Measurements from ENCODE around the gene GRIA1. TPM values are rescaled to one million over a fixed set of nuclear protein-coding genes. Genes with fewer than 3 reads are reported as not detected.

GRIA1 gene
- total and polyA plus RNA-seq, 5 donors from 2014 or later: not detected

DNA sequence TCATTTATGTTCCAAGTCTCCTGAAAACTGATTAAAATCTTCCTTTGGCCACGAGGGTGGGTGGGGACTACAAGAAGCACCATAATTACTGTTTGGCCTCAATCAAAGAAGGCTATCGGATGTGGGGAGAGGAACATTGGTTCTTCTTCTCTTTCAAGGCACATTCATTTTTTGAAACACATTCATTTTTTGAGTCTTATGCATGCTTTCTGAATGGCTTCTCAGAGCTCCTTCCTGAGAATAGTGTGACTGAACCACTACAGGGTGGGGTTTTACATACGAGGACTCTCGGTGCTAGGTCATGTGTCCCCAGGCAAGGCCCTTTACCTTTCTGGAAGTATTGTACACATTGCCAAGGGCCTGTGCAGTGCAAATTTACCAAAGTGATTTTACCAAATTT, 7.0 kb upstream of the GRIA1 start:
- no peaks in the 10 kb centered on the region for H3K27me3 ChIP-seq (ENCODE audit: control insufficient read depth, insufficient read depth, low read length)
- H3K4me3 Mint-ChIP-seq: no peak overlapping the region
- no peaks in the 10 kb centered on the region for H3K36me3 Mint-ChIP-seq
- H3K9me3 Mint-ChIP-seq: peaks cover 0 to 10% (median 2%) of the 10 kb centered on the region in 7 donors
- H3K36me3 ChIP-seq (ENCODE audit: control insufficient read depth, insufficient read depth, low read length): no peaks in the 10 kb centered on the region
- H3K9me3 ChIP-seq (ENCODE audit: control insufficient read depth in 2 of 2, low read length in 2 of 2): no peaks in the 10 kb centered on the region
- H3K4me1 Mint-ChIP-seq: no peaks in the 10 kb centered on the region
- no peak overlapping the region for H3K4me3 ChIP-seq (ENCODE audit: low read depth, low read length)
- no peaks in the 10 kb centered on the region for H3K4me1 ChIP-seq (ENCODE audit: control insufficient read depth, insufficient read depth, low read length, poor library complexity, severe bottlenecking)
- ATAC-seq (ENCODE audit: low read depth in 2 of 2): no peak
- H3K27me3 Mint-ChIP-seq: peaks cover 6% of the 10 kb centered on the region
- DNase-seq: no peak
- H3K27ac ChIP-seq (ENCODE audit: insufficient read depth, low read length, poor library complexity, severe bottlenecking): no peak overlapping the region
- H3K27ac Mint-ChIP-seq: no peak overlapping the region

DNA sequence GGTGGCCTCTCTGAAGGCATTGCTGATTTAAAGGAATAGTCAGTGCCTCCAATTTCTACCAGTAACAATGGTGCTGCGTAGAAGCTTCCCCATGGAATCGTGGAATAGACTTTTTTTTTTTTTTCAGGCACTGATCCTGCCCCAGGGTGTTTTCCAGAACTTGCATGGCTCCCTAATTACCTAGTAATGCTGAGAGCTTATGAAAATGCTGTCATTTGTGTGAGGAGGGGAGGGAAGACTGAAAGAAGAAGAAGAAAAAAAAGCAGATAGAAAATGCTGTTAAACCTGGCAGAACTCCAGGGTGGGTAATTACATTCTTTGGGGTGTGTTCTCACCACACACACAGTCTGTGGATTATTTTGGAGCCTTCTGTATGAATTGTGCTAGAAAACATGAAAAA, 4.8 kb upstream of the GRIA1 start:
- peaks cover 0 to 4% (median 2%) of the 10 kb centered on the region in 7 donors for H3K9me3 Mint-ChIP-seq
- H3K4me1 Mint-ChIP-seq: no peaks in the 10 kb centered on the region
- ATAC-seq (ENCODE audit: low read depth in 2 of 2): no peak

DNA sequence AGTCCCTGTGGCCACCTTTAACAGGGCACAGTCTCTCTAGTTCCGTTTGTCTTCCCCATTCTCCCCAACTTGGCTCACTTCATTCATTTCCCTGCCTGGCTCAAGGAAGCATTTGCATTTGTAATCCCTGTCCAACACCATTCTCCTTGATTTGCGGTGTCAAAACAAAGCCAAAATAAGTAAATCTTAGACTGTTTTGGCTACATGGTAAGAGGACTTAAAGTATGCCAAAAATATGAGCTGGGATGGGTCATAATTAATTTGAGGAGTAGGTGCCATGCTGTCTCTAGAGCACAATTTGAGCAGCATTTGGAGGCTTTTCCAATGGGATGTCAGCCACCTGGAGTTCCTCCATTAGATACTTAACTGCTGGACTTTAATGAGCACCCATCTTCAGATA, 3.7 kb upstream of the GRIA1 start:
- H3K27ac Mint-ChIP-seq: no peak overlapping the region
- H3K4me1 ChIP-seq (ENCODE audit: control insufficient read depth, insufficient read depth, low read length, poor library complexity, severe bottlenecking): no peaks in the 10 kb centered on the region

More for the DNA sequence above, 4.8 kb upstream of the GRIA1 start:
- Histone ChIP-seq H3K9me3 (ENCODE audit: control insufficient read depth in 2 of 2, low read length in 2 of 2) (no peaks in the 10 kb centered on the region), H3K27me3 (ENCODE audit: control insufficient read depth, insufficient read depth, low read length) (peaks cover 3% of the 10 kb centered on the region), H3K4me1 (ENCODE audit: control insufficient read depth, insufficient read depth, low read length, poor library complexity, severe bottlenecking) (no peaks in the 10 kb centered on the region), H3K4me3 (ENCODE audit: low read depth, low read length) (no peak overlapping the region), H3K27ac (ENCODE audit: insufficient read depth, low read length, poor library complexity, severe bottlenecking) (no peak overlapping the region), H3K36me3 (ENCODE audit: control insufficient read depth, insufficient read depth, low read length) (no peaks in the 10 kb centered on the region)
- Mint-ChIP-seq H3K27ac (no peak overlapping the region), H3K4me3 (no peak overlapping the region), H3K27me3 (peaks cover 16% of the 10 kb centered on the region), H3K36me3 (no peaks in the 10 kb centered on the region)
- DNase-seq: no peak

DNA sequence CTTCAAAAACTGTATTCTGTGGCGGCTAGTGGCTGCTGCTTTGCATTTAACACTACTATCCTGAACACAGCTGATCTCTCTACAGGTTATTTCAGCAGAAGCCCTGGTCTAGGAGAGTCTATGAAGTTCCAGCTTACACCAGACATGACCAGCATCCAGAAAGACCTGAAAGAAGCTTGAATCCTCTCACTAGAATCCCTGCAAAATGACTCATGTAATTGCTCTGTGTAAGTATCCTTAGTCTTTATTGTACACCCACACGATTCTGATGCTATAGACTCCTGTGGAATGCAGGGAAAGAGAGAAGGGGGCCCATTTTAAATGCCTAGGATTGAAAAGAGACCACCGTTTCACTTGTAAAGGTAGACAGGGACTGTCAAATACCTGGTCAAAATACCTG, 859 bp upstream of the GRIA1 start:
- ATAC-seq (ENCODE audit: low read depth in 2 of 2) (no peak), DNase-seq (no peak)
- Mint-ChIP-seq H3K27me3 (peaks cover 34% of the 10 kb centered on the region), H3K9me3 (peaks cover 0 to 5% (median 0%) of the 10 kb centered on the region in 7 donors), H3K36me3 (no peaks in the 10 kb centered on the region), H3K27ac (no peak overlapping the region), H3K4me1 (no peaks in the 10 kb centered on the region), H3K4me3 (no peak overlapping the region)
- no peaks in the 10 kb centered on the region for H3K36me3 ChIP-seq (ENCODE audit: control insufficient read depth, insufficient read depth, low read length)
- H3K27ac ChIP-seq (ENCODE audit: insufficient read depth, low read length, poor library complexity, severe bottlenecking): no peak overlapping the region
- H3K27me3 ChIP-seq (ENCODE audit: control insufficient read depth, insufficient read depth, low read length): peaks cover 10% of the 10 kb centered on the region
- no peaks in the 10 kb centered on the region for H3K9me3 ChIP-seq (ENCODE audit: control insufficient read depth in 2 of 2, low read length in 2 of 2)
- H3K4me1 ChIP-seq (ENCODE audit: control insufficient read depth, insufficient read depth, low read length, poor library complexity, severe bottlenecking): no peaks in the 10 kb centered on the region
- no peak overlapping the region for H3K4me3 ChIP-seq (ENCODE audit: low read depth, low read length)

More for the DNA sequence above, 3.7 kb upstream of the GRIA1 start:
- no peaks in the 10 kb centered on the region for H3K36me3 Mint-ChIP-seq
- DNase-seq (no peak), ATAC-seq (ENCODE audit: low read depth in 2 of 2) (no peak)
- H3K27me3 ChIP-seq (ENCODE audit: control insufficient read depth, insufficient read depth, low read length): peaks cover 7% of the 10 kb centered on the region
- H3K4me3 Mint-ChIP-seq: no peak overlapping the region
- no peak overlapping the region for H3K4me3 ChIP-seq (ENCODE audit: low read depth, low read length)
- no peaks in the 10 kb centered on the region for H3K36me3 ChIP-seq (ENCODE audit: control insufficient read depth, insufficient read depth, low read length)
- H3K9me3 Mint-ChIP-seq: peaks cover 0 to 7% (median 2%) of the 10 kb centered on the region in 7 donors
- H3K4me1 Mint-ChIP-seq: no peaks in the 10 kb centered on the region
- H3K27me3 Mint-ChIP-seq: peaks cover 27% of the 10 kb centered on the region
- no peak overlapping the region for H3K27ac ChIP-seq (ENCODE audit: insufficient read depth, low read length, poor library complexity, severe bottlenecking)
- H3K9me3 ChIP-seq (ENCODE audit: control insufficient read depth in 2 of 2, low read length in 2 of 2): no peaks in the 10 kb centered on the region

DNA sequence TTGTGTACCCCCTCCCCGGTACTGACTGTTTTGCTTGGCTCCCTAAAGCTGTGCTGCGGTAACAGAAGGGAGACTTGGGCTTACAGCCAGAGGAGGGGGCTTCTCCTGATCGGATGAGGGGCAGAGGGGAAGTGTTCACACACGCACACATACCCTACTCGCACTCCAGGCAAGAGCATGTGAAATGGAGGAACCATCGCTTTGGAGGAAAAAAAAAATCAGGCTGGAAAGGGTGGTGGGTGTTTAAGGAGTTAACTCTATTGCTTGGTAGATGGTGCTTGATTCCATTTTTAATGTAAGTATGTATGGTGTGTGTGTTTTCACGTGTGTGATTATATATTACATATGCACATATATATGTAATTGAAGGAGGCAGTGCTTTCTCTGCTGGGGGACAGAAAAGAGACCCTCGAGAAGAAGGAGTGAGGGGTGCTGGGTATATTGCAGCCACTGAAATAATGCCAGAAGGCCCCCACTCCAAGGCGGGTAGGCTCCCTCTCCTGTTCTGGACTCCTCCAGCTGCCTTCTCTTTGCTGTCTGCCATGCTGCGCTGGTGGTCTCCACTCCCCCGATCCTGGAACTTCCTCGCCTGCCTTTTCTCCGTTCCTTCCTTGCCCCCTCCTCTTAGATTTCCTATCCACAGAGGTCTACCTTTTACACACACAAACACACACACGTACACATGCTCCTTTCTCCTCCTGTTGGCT, 721 bp downstream of the GRIA1 start:
- H3K27me3 ChIP-seq (ENCODE audit: control insufficient read depth, insufficient read depth, low read length): peaks cover 10% of the 10 kb centered on the region

DNA sequence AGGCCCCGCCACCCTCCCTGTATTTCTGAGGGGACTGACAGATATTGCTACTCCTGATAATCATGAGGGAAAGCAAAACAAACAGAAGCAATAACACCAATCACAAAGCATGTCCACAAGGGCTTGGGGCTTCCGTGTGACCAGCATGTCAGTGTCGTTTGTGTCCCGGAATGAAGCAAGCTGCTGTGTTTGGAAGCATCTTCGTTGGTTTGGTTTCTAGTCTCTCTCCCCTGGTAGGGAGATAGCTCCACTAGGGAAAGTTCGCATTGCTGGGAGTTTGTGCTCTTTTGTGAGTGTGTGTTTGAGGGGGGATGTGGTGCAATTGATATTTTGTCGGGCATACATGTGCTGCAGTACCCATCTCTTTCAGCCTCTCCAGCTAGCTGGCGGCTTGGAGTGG, 1.4 kb downstream of the GRIA1 start:
- Histone ChIP-seq H3K36me3 (ENCODE audit: control insufficient read depth, insufficient read depth, low read length) (no peaks in the 10 kb centered on the region), H3K4me1 (ENCODE audit: control insufficient read depth, insufficient read depth, low read length, poor library complexity, severe bottlenecking) (no peaks in the 10 kb centered on the region), H3K9me3 (ENCODE audit: control insufficient read depth in 2 of 2, low read length in 2 of 2) (no peaks in the 10 kb centered on the region), H3K27me3 (ENCODE audit: control insufficient read depth, insufficient read depth, low read length) (peaks cover 10% of the 10 kb centered on the region), H3K27ac (ENCODE audit: insufficient read depth, low read length, poor library complexity, severe bottlenecking) (no peak overlapping the region), H3K4me3 (ENCODE audit: low read depth, low read length) (no peak overlapping the region)
- Mint-ChIP-seq H3K4me1 (no peaks in the 10 kb centered on the region), H3K27me3 (peaks cover 39% of the 10 kb centered on the region), H3K9me3 (peaks cover 0 to 3% (median 0%) of the 10 kb centered on the region in 7 donors), H3K36me3 (no peaks in the 10 kb centered on the region), H3K4me3 (no peak overlapping the region), H3K27ac (no peak overlapping the region)
- ATAC-seq (ENCODE audit: low read depth in 2 of 2): no peak
- DNase-seq: no peak

More for the DNA sequence above, 721 bp downstream of the GRIA1 start:
- no peak overlapping the region for H3K4me3 Mint-ChIP-seq
- Histone ChIP-seq H3K36me3 (ENCODE audit: control insufficient read depth, insufficient read depth, low read length) (no peaks in the 10 kb centered on the region), H3K4me1 (ENCODE audit: control insufficient read depth, insufficient read depth, low read length, poor library complexity, severe bottlenecking) (no peaks in the 10 kb centered on the region), H3K27ac (ENCODE audit: insufficient read depth, low read length, poor library complexity, severe bottlenecking) (no peak overlapping the region), H3K9me3 (ENCODE audit: control insufficient read depth in 2 of 2, low read length in 2 of 2) (no peaks in the 10 kb centered on the region), H3K4me3 (ENCODE audit: low read depth, low read length) (no peak overlapping the region)
- H3K4me1 Mint-ChIP-seq: no peaks in the 10 kb centered on the region
- no peak for ATAC-seq (ENCODE audit: low read depth in 2 of 2)
- no peak for DNase-seq
- peaks cover 39% of the 10 kb centered on the region for H3K27me3 Mint-ChIP-seq
- H3K27ac Mint-ChIP-seq: no peak overlapping the region
- no peaks in the 10 kb centered on the region for H3K36me3 Mint-ChIP-seq
- H3K9me3 Mint-ChIP-seq: peaks cover 0 to 3% (median 0%) of the 10 kb centered on the region in 7 donors

DNA sequence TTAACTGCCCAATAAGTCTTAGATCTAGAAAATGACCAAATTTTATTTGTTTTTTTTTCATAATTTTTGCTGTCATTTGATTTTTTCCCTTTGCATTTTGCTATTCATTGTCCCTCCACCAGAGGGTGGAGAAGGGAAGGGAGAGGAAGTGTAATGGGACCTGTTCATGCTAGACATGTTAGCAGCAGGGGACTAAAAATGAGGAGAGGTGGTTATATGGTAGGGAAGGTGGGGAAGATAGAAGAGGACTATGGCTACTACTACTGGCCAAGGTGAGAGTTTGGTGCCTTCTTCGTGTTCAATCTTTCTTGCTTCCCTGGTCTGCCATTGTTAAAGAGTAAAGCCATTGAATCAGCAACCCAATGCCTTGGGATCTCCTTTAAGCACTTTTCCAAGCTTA, 6.4 kb downstream of the GRIA1 start:
- no peaks in the 10 kb centered on the region for H3K36me3 ChIP-seq (ENCODE audit: control insufficient read depth, insufficient read depth, low read length)
- no peak overlapping the region for H3K27ac ChIP-seq (ENCODE audit: insufficient read depth, low read length, poor library complexity, severe bottlenecking)
- Mint-ChIP-seq H3K27me3 (peaks cover 11% of the 10 kb centered on the region), H3K4me3 (no peak overlapping the region), H3K4me1 (no peaks in the 10 kb centered on the region), H3K9me3 (peaks cover 0 to 4% (median 0%) of the 10 kb centered on the region in 7 donors), H3K36me3 (no peaks in the 10 kb centered on the region), H3K27ac (no peak overlapping the region)
- no peaks in the 10 kb centered on the region for H3K4me1 ChIP-seq (ENCODE audit: control insufficient read depth, insufficient read depth, low read length, poor library complexity, severe bottlenecking)
- DNase-seq (peak in 1 of 3 donors; percentile 3), ATAC-seq (ENCODE audit: low read depth in 2 of 2) (no peak)
- H3K27me3 ChIP-seq (ENCODE audit: control insufficient read depth, insufficient read depth, low read length): peaks cover 3% of the 10 kb centered on the region
- no peaks in the 10 kb centered on the region for H3K9me3 ChIP-seq (ENCODE audit: control insufficient read depth in 2 of 2, low read length in 2 of 2)
- no peak overlapping the region for H3K4me3 ChIP-seq (ENCODE audit: low read depth, low read length)

DNA sequence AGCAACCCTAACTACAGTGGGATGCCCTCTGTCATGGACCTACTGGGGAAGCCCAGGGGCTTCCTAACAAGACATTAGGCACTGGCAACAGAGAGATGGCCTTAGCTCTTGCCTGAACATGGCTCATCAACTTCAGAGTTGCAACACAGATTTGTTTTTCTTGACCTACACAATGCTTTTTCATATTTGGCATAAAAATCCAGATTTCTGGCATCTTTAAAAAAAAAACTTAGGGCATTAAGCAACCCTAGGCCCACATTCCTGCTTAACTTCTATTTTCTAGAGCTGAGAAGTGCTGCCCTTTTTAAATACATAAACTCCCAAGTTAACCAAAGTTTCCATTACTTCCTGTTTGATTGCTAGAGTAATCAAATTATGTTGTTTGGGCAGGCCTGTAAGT, 8.0 kb downstream of the GRIA1 start:
- H3K9me3 Mint-ChIP-seq: peaks cover 0 to 6% (median 0%) of the 10 kb centered on the region in 7 donors
- Histone ChIP-seq H3K36me3 (ENCODE audit: control insufficient read depth, insufficient read depth, low read length) (no peaks in the 10 kb centered on the region), H3K4me3 (ENCODE audit: low read depth, low read length) (no peak overlapping the region), H3K27me3 (ENCODE audit: control insufficient read depth, insufficient read depth, low read length) (no peaks in the 10 kb centered on the region), H3K27ac (ENCODE audit: insufficient read depth, low read length, poor library complexity, severe bottlenecking) (no peak overlapping the region), H3K9me3 (ENCODE audit: control insufficient read depth in 2 of 2, low read length in 2 of 2) (no peaks in the 10 kb centered on the region), H3K4me1 (ENCODE audit: control insufficient read depth, insufficient read depth, low read length, poor library complexity, severe bottlenecking) (no peaks in the 10 kb centered on the region)
- H3K4me3 Mint-ChIP-seq: no peak overlapping the region
- ATAC-seq (ENCODE audit: low read depth in 2 of 2) (no peak), DNase-seq (no peak)
- H3K27me3 Mint-ChIP-seq: peaks cover 6% of the 10 kb centered on the region
- no peaks in the 10 kb centered on the region for H3K4me1 Mint-ChIP-seq
- no peaks in the 10 kb centered on the region for H3K36me3 Mint-ChIP-seq
- H3K27ac Mint-ChIP-seq: no peak overlapping the region
